Stimulated activated CD4-positive, alpha-beta T cell treated with anti-CD3 and anti-CD28 coated beads, Interleukin-15, amount 100 ng/mL, for 24 hours (primary cell): ENCODE measurements around the gene CDH20.
A peak's percentile ranks its signal among the peaks of the same experiment; 100 is the strongest.

Experiments
- DNase-seq: peaks from one replicate; pipeline ENCODE4 v3.0.0-alpha.2; 2020

Gene CDH20

DNA sequence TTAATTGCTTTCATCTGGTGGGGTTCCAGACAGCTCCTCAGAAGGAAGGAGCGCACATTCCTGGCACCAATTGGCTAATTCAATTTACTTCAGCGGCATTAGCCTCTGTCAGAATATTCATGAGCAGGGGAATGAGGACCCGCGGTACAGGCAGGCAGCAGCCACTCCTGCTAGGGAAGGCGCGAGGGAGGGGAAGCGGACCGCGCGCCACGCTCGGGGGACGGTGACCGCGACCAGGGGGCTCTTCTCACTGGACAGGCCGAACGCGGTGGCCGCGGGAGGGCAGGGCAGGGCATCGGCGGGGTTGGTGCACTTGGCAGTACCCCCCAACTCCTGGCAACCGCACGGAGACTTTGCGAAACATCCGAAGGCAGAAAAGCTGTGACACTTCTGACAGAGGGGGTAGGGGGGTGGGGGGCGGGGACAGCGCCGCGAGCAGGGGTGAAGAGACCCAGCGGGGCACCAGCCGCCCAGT is at the start of gene CDH20:
CDH20 (plus strand) TSS at position 160 of the 475 bp plus-strand sequence.
- DNase-seq, result no peak

GRCh38 chr18:61284039-61284438 is 49.2 kb upstream of the CDH20 start:
- DNase-seq, result no peak

DNA sequence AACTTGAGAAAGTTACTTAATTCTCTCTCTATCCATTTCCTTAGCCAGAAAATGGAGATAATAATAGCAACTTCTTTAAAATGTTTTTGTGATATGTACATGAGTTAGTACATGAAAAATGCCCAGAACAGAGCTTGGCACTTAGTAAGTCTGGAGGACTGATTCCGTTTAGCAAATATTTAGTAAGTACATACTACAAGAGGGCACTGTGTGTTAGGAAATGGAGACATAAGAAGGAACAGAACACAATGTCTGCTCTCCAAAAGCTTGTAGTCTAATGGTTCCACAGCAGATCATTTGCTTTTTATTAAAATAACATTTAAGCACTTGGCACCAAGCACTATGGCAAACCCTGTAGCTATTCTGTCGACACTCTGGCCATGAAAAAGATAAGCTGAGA is 47.5 kb upstream of the CDH20 start:
- no peak for DNase-seq

DNA sequence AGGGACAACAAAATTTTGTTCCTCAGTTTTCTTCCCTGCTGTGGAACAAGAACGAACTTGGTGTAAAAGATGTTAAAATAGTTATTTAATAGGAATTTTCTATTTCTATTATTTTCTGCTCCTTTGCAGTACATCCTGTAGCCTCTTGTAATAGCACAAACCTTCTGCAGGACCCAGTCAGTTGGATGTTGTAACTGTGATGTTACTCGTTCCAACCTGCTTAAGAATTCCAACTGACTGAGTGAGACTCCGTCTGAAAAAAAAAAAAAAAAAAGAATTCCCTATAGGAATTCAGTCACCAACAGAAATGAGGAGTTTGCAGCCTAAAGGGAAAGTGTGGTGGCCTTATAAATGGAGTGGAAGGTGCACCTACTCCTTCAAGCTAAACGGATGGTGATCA is 46.4 kb upstream of the CDH20 start:
- DNase-seq, result no peak

- no peak for DNase-seq
Measured at GRCh38 chr18:61290616-61291015, 42.6 kb upstream of the CDH20 start.

GRCh38 chr18:61292280-61293035 is 40.8 kb upstream of the CDH20 start:
- no peak for DNase-seq

GRCh38 chr18:61295153-61295552 is 38.1 kb upstream of the CDH20 start:
- no peak for DNase-seq

- DNase-seq, result no peak
Measured at GRCh38 chr18:61308004-61308403, 25.2 kb upstream of the CDH20 start.

DNA sequence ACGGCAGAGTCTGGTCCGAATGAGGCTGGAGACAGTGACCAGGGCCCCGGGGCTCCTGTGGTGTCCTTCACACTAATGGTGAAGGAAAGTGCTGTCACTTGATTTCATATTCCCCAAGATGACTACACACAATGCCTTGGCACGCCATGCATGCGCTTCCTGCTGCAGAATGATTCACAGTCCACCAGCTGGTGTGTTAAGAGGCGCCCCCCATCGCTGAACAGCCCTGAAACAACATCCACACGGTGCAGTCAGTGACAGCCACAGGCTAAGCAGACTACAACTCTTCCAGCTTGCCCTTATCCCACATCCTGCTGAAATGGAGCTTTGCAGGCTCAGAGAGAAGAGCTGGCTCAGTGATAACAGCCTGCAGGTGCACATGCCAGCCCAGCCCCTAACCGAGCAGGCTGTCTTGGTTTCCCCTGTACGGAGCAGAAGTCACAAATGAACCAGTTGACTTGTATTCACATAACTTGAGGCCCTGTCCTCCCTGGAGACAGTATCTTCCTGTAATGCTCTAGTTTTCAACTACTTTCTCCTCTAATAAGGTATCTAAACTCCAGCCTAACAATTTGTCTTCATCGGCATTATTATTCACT is 24.3 kb upstream of the CDH20 start:
- DNase-seq, result no peak

- DNase-seq, result peak; percentile 57
Measured at GRCh38 chr18:61322265-61322873, 10.9 kb upstream of the CDH20 start.

DNA sequence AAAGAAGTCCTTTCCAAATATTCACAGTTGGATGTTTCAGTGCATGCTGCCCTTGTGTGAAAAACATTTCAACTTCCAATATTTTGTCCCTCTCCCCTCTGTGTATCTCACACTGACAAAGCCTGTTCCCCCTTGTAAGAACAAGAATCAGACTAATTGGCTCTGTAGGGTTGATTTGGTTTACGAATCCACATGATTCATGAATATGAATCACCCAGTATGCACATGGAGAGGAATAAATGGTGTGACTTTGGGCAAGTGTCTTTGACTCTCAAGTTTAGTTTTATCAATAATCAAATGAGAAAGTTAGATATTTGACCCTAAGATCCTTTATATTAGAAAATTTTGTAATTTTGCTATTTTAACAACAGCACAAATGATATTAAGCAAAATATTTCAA is 9.3 kb upstream of the CDH20 start:
- no peak for DNase-seq

- no peak for DNase-seq
Measured at GRCh38 chr18:61326407-61326806, 6.8 kb upstream of the CDH20 start.

DNA sequence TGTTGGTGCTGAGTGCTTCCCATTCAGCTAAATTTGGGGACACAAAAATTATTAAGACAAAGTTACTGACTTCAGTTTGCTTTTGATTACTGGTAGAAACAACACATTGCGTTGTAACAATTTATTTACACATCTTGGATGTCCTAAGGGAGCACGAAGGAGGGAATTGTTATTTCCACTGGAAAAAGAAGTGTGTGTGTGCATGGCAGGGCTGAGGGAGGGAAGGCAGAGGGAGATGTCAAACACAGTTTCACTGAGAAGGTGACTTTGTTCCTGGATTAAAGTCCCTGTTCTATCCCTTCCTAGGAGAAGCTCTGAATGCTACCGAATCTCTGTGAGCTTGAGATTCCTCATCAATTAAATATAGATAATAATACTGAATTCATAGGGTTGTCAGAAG is 3.8 kb upstream of the CDH20 start:
- DNase-seq, result no peak

DNA sequence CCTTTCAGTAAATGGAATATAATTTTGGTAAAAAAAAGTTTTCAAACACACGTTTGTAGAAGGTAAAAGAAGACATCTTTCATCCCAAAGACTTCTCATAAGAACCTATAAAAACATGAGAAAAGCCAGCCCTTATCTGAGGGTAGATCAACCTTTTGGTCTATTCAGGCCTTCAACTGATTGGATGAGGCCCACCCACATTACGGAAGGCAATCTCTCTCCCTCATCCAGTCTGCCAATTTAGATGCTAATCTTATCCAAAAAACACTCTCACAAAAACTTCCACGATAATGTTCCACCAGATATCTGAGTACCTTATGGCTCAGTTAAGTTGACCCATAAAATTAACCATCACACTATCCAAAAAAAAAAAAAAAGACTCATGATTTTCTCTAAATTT is 2.2 kb upstream of the CDH20 start:
- no peak for DNase-seq

DNA sequence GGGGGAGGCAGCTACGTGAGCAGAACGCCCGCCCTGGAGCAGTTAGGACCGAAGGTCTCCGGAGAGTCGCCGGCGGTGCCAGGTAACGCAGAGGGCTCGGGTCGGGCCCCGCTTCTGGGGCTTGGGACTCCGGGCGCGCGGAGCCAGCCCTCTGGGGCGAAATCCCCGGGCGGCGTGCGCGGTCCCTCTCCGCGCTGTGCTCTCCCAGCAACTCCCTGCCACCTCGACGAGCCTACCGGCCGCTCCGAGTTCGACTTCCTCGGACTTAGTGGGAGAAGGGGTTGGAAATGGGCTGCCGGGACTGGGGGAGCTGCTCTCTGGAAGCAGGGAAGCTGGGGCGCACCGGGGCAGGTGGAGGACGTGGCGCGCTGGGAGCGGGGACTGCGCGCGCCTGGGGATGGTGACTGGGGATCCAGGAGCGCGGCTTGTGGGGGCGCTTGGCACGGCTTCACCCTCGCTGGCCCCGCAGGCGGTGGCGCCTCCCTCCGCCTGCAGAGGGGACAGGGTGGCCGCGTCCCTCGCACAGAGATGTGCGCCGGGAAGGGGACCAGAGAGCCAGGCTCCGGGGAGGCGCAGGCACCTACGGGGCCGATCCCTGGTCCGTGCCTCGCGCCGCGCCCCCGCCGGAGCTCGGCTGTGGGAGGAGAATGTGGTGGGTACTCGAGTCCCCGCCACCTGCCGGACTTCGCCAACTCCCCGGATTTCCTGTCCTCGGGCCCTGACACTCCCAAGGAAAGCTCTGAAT is 688 bp downstream of the CDH20 start:
- no peak for DNase-seq

DNA sequence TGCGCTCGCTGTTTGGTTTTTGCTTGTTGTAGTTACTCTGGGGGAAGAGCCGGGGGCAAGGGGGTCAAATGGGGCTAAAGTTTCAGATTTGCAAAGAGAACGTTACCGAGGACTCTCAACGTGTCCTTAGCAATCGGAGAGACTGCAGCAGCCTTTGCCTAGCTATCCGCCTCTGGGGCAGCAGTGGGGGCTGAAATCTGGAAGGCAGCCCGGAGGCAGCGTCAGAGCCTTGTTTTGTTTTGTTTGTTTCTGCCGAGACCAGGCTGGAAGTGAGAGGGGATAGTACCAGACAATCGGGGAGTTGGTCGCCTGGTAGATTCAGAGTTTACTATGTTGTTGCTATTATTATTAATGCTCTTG is 1.2 kb downstream of the CDH20 start:
- DNase-seq, result no peak

DNA sequence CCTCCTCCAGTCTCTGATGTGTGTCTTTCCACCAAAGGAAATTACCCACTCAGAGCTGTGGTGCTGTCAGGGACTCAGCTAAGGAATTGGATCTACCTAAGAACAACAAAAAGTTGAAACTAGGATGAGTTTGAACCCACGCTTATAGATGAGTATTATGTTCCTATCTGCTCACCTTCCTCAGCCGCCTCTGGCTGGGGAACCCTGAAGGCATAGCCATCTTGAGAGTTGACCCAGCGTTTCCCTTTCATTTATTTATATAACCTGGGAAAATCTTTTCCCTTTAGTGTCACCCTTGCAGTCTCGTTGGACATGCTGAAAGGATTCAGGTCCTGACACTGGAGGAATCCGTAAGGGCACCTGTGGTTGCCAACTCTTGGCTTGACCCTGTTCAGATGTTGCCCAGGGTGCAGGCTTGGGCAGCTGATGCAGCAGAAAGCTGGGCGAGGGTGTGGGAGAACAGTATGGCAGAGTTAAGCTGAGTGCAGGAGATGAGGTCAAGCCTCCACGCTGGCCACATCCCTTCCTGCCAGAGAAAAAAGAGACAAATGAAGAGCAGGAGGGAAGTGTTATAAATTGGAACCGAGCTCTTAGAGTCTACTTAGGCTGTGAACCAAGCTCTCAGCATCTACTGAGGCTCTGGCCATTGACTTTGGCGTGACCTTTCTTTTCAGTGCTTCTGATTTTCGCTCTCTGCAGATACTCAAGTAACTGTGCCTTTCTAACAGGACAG is 1.9 kb downstream of the CDH20 start:
- no peak for DNase-seq

DNA sequence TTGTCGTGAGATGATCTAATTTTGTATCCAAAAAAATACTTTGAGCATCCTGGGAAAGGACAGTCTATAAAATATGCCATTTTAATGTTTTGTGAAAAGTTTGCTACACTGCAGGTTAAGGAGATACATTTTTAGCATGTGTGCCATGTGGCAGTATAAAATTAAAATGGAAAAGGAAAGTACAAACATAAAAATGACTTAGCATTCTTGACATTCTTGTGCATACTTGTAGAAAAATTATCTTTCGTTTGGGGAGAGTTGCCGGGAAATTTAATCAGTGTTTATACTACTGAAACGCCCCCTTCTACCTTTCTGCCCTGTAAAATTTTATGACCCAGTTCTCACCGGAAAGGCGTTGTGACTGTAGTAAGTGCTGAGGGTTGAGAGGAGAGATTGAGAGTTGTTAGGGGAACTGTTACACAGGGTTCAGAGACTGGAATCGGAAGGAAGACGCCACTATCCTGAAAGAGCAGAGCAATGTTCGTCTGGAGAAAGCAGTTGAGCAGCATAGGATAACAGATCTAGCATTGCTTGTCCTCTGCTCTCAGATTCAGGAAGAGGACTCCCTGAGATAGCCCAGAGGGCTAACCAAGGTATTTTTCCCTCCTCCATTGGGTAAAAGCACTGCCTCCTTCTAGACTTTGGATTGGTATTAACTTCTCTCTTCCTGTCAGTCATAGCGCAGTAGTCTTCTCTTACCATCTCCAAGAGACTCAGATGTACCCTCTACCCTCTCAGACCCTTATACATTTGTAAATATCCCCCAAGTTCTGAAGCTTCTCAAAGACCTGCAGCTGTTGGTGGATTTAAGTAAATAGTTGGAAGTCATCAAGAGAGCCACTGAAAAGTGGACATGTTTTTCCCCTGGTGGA is 2.7 kb downstream of the CDH20 start:
- no peak for DNase-seq

DNA sequence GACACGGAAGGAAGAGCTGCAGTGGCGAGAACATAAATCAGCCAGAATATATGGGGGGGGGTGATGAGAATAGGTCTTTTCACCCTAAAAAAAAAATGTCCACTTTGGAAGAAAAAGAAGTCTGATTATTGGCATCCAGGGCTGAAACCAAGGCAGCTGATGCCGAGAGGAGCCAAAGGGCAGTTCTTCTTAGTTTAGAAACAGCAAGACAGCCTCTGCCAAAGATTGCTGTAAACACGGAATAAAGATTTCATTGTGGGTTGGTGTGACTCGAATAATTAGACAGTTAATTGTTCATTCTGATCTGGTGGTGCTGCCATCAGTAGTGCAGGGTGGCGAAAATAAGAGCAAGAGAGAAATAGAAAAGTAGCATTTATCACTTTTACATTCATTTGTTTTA is 3.5 kb downstream of the CDH20 start:
- no peak for DNase-seq

- no peak for DNase-seq
Measured at GRCh38 chr18:61337527-61337926, 4.3 kb downstream of the CDH20 start.

DNA sequence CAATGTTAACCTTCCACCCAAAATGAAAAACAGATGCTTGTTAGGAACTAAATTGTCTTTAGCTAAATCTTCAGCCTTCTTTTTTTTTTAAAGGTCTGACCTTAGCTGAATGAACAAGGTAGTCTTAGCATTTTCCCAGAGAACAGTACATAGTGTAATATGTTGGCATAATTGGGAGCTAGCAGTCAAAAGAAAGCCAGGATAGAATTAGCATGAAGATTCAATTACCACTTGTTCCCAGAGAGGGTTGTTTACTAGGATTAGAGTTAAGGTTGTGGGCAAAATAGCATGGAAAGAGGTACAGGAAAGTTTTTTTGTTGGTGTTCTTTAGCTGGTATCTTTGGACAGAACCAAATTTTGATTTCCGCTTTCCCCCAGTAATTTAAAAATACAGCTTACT is 6.9 kb downstream of the CDH20 start:
- no peak for DNase-seq

GRCh38 chr18:61348230-61348629 is 15.0 kb downstream of the CDH20 start:
- DNase-seq, result no peak
